Keratinocyte (primary cell): ENCODE results near the gene DNAAF6.

Experiments
- EZH2 ChIP-seq: IDR thresholded peaks from one replicate; pipeline ENCODE4 v1.6.1; 2012; ENCODE audit warnings: inconsistent platforms, mild to moderate bottlenecking, low read length, moderate library complexity
- TF ChIP-seq, protein P1 (sequence below), 3 experiments: IDR thresholded peaks in 1 of 3; conservative IDR thresholded peaks in 1 of 3; optimal IDR thresholded peaks in 1 of 3; 2 replicates in 2 of 3; 3 replicates in 1 of 3; pipeline versions ENCODE3 to v1.5.1; 2011; ENCODE audit warnings: low read length in 3 of 3, mild to moderate bottlenecking in 3 of 3, moderate library complexity in 2 of 3, control low read depth in 1 of 3, inconsistent platforms in 1 of 3; ENCODE audit not compliant: insufficient read depth in 2 of 3; ENCODE audit errors: extremely low read depth in 1 of 3

DNA sequence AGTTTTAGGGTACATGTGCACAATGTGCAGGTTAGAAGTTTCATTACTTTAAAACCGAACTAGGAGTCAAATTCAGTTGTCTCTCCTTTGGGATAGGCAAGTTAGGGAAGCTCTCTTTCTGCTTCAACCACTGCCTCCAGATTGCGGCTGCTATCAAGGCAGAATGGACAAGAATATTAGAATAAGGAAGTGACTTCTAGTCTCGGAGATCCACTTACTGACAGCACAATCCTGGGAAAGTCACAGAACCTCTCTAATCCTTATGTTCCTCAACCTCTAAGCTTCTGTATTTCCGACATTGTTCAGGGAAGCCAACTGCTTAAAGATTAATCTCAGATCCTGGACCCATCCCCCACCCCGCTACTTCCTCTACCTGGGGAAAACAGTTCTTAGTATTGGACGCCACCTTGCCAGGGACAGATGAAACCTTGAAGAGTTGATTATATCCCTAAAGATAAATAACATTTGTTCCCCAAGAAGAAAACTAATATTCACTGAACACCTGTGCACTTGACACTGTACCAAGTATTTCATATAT lies 2.3 kb upstream of the DNAAF6 start:
- TF ChIP-seq, protein P1, sequence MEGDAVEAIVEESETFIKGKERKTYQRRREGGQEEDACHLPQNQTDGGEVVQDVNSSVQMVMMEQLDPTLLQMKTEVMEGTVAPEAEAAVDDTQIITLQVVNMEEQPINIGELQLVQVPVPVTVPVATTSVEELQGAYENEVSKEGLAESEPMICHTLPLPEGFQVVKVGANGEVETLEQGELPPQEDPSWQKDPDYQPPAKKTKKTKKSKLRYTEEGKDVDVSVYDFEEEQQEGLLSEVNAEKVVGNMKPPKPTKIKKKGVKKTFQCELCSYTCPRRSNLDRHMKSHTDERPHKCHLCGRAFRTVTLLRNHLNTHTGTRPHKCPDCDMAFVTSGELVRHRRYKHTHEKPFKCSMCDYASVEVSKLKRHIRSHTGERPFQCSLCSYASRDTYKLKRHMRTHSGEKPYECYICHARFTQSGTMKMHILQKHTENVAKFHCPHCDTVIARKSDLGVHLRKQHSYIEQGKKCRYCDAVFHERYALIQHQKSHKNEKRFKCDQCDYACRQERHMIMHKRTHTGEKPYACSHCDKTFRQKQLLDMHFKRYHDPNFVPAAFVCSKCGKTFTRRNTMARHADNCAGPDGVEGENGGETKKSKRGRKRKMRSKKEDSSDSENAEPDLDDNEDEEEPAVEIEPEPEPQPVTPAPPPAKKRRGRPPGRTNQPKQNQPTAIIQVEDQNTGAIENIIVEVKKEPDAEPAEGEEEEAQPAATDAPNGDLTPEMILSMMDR (optimal IDR thresholded peaks at IDR 0.05 in 1 of 3, IDR thresholded peaks at IDR 0.05 in 1 of 3, conservative IDR thresholded peaks at IDR 0.05 in 1 of 3; ENCODE audit: extremely low read depth in 1 of 3, insufficient read depth in 2 of 3, low read length in 3 of 3), result no peak
- TF ChIP-seq EZH2, result no peak
